HG02798 (cell line): Measurements from ENCODE around the gene SESN2.

ENCODE experiments used
- ATAC-seq: cut with Tn5 transposase; IDR thresholded peaks from one replicate; pipeline ENCODE4 v1.9.1; 2021; ENCODE audit warnings: mild to moderate bottlenecking; ENCODE audit not compliant: unreplicated experiment, poor library complexity

The SESN2 gene

GRCh38 chr1:28282426-28283407, 23.4 kb downstream of the SESN2 start:
- ATAC-seq: no peak

DNA sequence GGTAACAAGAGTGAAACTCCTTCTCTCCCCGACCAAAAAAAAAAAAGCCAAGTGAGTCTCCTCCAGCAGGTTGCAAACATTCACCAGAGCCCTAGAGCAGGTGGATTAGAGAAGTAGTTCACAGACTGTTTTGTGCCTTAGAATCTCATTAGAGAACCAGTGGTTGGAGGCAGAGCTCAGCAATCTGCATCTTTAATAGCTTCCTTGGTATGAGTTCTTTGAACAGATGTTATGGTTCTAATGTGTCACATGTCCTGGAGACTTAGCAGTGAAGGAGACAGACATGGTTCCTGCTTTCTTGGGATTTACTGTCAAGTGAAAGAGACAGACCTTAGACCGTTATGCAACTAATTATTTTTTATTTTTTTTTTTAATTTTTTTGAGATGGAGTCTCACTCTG, 26.8 kb downstream of the SESN2 start:
- no peak for ATAC-seq

- ATAC-seq: no peak
Measured at GRCh38 chr1:28288487-28288886, 29.2 kb downstream of the SESN2 start.

- ATAC-seq: no peak
Measured at GRCh38 chr1:28290851-28291250, 31.5 kb downstream of the SESN2 start.

DNA sequence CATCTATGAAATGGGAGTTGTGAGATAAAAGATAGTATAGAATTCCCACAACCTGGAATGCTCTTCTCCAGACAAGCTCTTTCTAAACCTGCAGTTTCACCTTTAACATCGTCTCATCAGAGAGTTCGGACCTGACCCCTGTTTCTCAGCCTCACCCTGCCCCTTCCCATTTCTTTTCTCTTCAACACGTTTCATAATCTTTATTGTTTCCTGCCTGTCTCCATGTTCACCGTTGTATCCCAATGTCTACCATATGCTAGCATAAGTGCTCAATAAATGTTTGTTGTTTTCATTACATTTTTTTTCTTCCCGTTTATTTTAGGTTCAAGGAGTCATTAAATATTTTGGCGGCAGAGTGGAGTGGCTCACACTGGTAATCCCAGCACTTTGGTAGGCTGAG, 32.4 kb downstream of the SESN2 start:
- no peak for ATAC-seq

- ATAC-seq: no peak
Measured at GRCh38 chr1:28295936-28296335, 36.6 kb downstream of the SESN2 start.

- ATAC-seq: no peak
Measured at GRCh38 chr1:28296401-28297261, 37.3 kb downstream of the SESN2 start.

GRCh38 chr1:28297826-28298225, 38.5 kb downstream of the SESN2 start:
- no peak for ATAC-seq

DNA sequence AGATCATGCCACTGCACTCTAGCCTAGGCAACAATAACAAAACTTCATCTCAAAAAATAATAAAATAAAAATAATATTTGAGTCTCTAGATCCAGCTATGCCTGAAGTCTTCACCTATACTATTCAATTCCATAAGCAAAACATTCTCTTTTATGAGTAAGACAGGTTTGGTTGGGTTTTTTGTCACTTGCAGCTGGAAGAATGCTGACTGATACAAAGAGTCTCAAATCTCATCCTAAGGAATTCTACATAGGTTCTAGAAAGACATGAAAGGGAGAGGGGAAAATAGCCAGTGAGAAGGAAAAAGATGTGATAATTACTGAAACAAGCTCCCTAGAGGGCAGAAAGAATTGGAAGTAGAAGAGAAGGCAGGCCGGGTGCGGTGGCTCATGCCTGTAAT, 39.1 kb downstream of the SESN2 start:
- no peak for ATAC-seq

- ATAC-seq: no peak
Measured at GRCh38 chr1:28301368-28302174, 42.3 kb downstream of the SESN2 start.

GRCh38 chr1:28302247-28302646, 42.9 kb downstream of the SESN2 start:
- ATAC-seq: no peak

DNA sequence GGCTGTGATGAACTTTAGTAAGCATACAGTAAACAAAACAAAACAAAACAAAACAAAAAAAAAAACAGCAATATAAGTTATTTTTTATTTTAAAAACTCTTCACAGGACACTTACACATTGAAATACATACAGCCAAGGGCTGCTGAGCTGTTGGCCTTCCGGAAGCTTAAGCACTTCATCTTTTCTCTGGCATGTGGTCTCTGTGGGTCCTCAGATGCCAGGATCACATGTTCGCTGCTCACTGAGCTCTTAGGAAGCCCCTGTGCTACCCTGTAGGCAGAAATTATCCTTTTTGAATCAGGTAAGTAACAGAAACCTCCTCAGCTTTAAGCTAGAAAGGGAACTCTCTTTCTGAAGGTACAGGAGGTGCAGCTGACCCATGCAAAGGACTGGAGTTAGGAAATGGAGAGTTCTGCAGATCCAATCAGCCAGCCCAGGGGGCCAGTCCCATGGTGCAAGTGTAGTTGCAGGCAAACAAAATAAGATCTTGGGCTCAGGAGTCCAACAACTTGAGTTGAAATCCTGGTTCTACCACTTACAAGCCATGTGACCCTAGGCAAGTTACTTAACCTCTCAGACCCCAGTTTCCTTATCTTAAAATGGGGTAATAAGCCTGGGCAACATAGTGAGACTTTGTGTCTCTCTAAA, 47.1 kb downstream of the SESN2 start:
- no peak for ATAC-seq

- no peak for ATAC-seq
Measured at GRCh38 chr1:28308750-28309149, 49.4 kb downstream of the SESN2 start.

DNA sequence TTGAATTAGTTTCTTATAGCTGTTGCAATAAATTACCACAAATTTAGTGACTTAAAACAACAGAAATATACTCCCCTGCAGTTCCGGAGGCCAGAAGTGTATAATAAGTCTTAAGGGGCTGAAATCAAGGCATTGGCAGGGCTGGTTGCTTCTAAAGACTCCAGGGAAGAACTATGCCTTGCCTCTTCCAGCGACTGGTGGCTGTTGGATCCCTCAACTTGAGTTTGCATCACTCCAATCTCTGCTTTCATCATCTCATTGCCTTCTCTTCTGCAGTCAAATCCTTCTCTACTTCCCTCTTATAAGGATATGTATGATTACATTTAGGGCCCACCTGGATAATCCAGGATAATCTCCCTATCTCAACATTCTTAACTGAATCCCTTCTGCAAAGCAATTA, 50.4 kb downstream of the SESN2 start:
- ATAC-seq: no peak

- no peak for ATAC-seq
Measured at GRCh38 chr1:28313702-28314546, 54.6 kb downstream of the SESN2 start.

GRCh38 chr1:28314547-28314941, 55.2 kb downstream of the SESN2 start:
- no peak for ATAC-seq

GRCh38 chr1:28317014-28317413, 57.7 kb downstream of the SESN2 start:
- ATAC-seq: no peak

DNA sequence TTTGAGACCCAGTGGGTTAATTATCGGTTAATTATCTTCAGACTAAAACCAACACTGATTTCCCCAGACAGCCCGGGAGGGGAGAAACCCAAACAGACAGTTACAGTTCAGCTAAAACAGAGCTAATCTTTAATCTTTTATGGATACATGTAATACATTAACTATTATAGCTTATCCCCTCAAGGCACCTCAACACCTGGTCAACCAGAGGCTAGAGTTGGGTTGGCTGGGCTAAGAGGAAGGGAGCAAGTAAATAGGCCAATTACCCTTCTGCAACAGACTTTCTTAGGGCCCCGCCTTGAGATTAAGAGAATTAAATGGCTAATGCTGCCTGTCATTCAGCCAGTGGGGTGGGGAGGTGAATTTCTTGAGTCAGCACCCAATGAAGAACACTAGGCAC, 62.9 kb downstream of the SESN2 start:
- no peak for ATAC-seq

- ATAC-seq: no peak
Measured at GRCh38 chr1:28323720-28324119, 64.4 kb downstream of the SESN2 start.
